Activated gamma-delta T cell (primary cell): ENCODE data around the gene KLF7.

Experiments
- DNase-seq: peaks from one replicate; lab custom pipeline; 2025; lab: John Stamatoyannopoulos, UW
- total RNA-seq, 2 donors: gene quantifications; one replicate each; lab custom pipeline; 2026; lab: John Stamatoyannopoulos, UW

KLF7 gene
- total RNA-seq = 35.3 to 87.3 reads per million in 2 donors

GRCh38 chr2:207165121-207166038, at the start of gene KLF7:
Gene KLF7 (minus strand): TSS chr2:207165948. CDS start chr2:207165568, 380 bp downstream.
- no peak for DNase-seq

GRCh38 chr2:207215308-207215707, 49.6 kb upstream of the KLF7 start:
- no peak for DNase-seq

GRCh38 chr2:207214446-207214845, 48.7 kb upstream of the KLF7 start:
- DNase-seq = no peak

GRCh38 chr2:207206011-207206410, 40.3 kb upstream of the KLF7 start:
- DNase-seq = no peak

GRCh38 chr2:207205173-207205957, 39.6 kb upstream of the KLF7 start:
- no peak for DNase-seq

GRCh38 chr2:207203056-207203455, 37.3 kb upstream of the KLF7 start:
- DNase-seq = no peak

- DNase-seq = no peak
Measured at GRCh38 chr2:207202645-207203044, 36.9 kb upstream of the KLF7 start.

- no peak for DNase-seq
Measured at GRCh38 chr2:207201416-207201815, 35.7 kb upstream of the KLF7 start.

- DNase-seq = no peak
Measured at GRCh38 chr2:207200136-207200535, 34.4 kb upstream of the KLF7 start.

GRCh38 chr2:207194028-207194427, 28.3 kb upstream of the KLF7 start:
- no peak for DNase-seq

GRCh38 chr2:207188626-207189419, 23.1 kb upstream of the KLF7 start:
- DNase-seq = no peak

- no peak for DNase-seq
Measured at GRCh38 chr2:207185372-207185771, 19.6 kb upstream of the KLF7 start.

GRCh38 chr2:207184768-207185167, 19.0 kb upstream of the KLF7 start:
- no peak for DNase-seq

- DNase-seq = no peak
Measured at GRCh38 chr2:207184348-207184747, 18.6 kb upstream of the KLF7 start.

- no peak for DNase-seq
Measured at GRCh38 chr2:207183506-207183905, 17.8 kb upstream of the KLF7 start.

- no peak for DNase-seq
Measured at GRCh38 chr2:207182911-207183310, 17.2 kb upstream of the KLF7 start.

- DNase-seq = no peak
Measured at GRCh38 chr2:207181526-207182274, 16.0 kb upstream of the KLF7 start.

GRCh38 chr2:207180741-207181140, 15.0 kb upstream of the KLF7 start:
- no peak for DNase-seq

- DNase-seq = no peak
Measured at GRCh38 chr2:207176247-207176646, 10.5 kb upstream of the KLF7 start.

GRCh38 chr2:207173641-207174040, 7.9 kb upstream of the KLF7 start:
- no peak for DNase-seq
